ENCODE results near the gene ERC2.

The ERC2 gene

DNA sequence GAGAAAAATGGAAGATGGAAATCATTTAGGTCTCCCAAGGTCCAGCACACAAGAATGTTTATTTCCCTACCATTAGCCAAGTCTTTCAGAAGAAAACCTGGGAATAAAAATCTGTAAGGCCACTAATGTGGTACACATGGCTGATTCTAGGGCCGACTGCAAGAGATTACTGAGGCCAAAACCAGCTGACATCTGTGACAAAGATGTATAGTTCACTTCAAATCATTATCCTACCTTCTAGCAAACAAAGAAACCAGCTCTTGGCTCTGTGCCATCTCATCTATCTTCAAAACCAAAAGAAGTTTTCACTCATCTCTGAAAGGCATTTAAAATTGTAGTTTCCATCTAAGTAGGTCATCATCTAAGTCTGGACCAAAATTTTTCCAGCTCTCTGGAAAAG lies 43.9 kb downstream of the ERC2 start:
- no peak overlapping the region for H3K9ac ChIP-seq (ENCODE audit: low read length)
- H3K36me3 ChIP-seq (ENCODE audit: control insufficient read depth, insufficient read depth, low read length, severe bottlenecking): no peaks in the 10 kb centered on the region
- no peaks in the 10 kb centered on the region for H3K4me1 ChIP-seq (ENCODE audit: control insufficient read depth, insufficient read depth, low read length)
- no peaks in the 10 kb centered on the region for H3K9me3 ChIP-seq (ENCODE audit: control insufficient read depth, low read length)
- H3K4me3 ChIP-seq (ENCODE audit: low read length): no peak overlapping the region
- H3K27me3 ChIP-seq (replicated peaks; ENCODE audit: control insufficient read depth, insufficient read depth, low read length): no peaks in the 10 kb centered on the region
- no peak for DNase-seq (ENCODE audit: low read depth)

GRCh38 chr3:56423661-56424099 lies 44.6 kb downstream of the ERC2 start:
- Histone ChIP-seq H3K4me3 (ENCODE audit: low read length) (no peak overlapping the region), H3K27me3 (replicated peaks; ENCODE audit: control insufficient read depth, insufficient read depth, low read length) (no peaks in the 10 kb centered on the region), H3K9ac (ENCODE audit: low read length) (no peak overlapping the region), H3K36me3 (ENCODE audit: control insufficient read depth, insufficient read depth, low read length, severe bottlenecking) (no peaks in the 10 kb centered on the region), H3K4me1 (ENCODE audit: control insufficient read depth, insufficient read depth, low read length) (no peaks in the 10 kb centered on the region), H3K9me3 (ENCODE audit: control insufficient read depth, low read length) (no peaks in the 10 kb centered on the region)
- DNase-seq (ENCODE audit: low read depth): peak; percentile 6

DNA sequence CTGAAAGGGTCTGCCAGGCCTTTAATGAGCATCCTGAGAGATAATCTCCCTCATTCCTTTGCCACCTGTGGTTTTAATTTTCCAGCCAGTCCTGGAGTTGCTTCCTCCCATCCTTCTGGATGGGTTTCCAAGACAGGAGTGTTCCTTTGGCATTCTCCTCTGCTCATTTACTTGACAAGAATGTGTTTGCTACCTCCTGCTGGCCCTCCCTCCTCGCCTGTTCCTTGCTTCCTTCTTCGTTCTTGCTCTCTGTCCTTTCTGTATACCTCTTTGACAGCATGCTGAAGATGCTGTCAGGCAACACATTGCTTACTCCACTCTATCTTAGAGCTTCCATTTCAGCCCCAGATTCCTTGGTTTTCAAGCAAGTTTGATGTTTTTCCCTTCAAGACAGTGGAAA lies 46.0 kb downstream of the ERC2 start:
- Histone ChIP-seq H3K9me3 (ENCODE audit: control insufficient read depth, low read length) (no peaks in the 10 kb centered on the region), H3K27me3 (replicated peaks; ENCODE audit: control insufficient read depth, insufficient read depth, low read length) (no peaks in the 10 kb centered on the region), H3K4me1 (ENCODE audit: control insufficient read depth, insufficient read depth, low read length) (no peaks in the 10 kb centered on the region), H3K9ac (ENCODE audit: low read length) (no peak overlapping the region), H3K36me3 (ENCODE audit: control insufficient read depth, insufficient read depth, low read length, severe bottlenecking) (no peaks in the 10 kb centered on the region), H3K4me3 (ENCODE audit: low read length) (no peak overlapping the region)
- no peak for DNase-seq (ENCODE audit: low read depth)

- Histone ChIP-seq H3K36me3 (ENCODE audit: control insufficient read depth, insufficient read depth, low read length, severe bottlenecking) (no peaks in the 10 kb centered on the region), H3K4me1 (ENCODE audit: control insufficient read depth, insufficient read depth, low read length) (no peaks in the 10 kb centered on the region), H3K27me3 (replicated peaks; ENCODE audit: control insufficient read depth, insufficient read depth, low read length) (no peaks in the 10 kb centered on the region), H3K9ac (ENCODE audit: low read length) (no peak overlapping the region), H3K9me3 (ENCODE audit: control insufficient read depth, low read length) (no peaks in the 10 kb centered on the region), H3K4me3 (ENCODE audit: low read length) (no peak overlapping the region)
- no peak for DNase-seq (ENCODE audit: low read depth)
Measured at GRCh38 chr3:56421205-56421604, 47.1 kb downstream of the ERC2 start.

DNA sequence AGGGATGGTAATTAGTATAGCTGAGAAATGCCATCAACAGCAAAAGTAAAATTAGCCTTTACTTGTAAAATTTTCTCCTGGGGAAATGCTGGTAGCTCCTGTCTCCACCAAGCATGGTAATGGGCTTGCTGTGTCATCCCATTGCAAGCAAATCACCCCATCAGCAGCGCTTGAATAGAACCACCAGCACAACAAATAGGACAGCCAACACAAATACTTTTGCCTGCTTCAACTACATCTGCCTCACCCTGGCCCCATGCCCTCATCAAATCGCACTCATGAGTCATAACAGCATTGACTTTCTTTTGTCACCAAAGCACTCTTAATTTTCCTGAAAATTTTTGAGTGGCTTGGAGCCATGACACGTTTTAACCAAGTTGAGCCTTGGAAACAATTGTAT lies 52.6 kb downstream of the ERC2 start:
- H3K36me3 ChIP-seq (ENCODE audit: control insufficient read depth, insufficient read depth, low read length, severe bottlenecking): no peaks in the 10 kb centered on the region
- DNase-seq (ENCODE audit: low read depth): no peak
- H3K4me1 ChIP-seq (ENCODE audit: control insufficient read depth, insufficient read depth, low read length): no peaks in the 10 kb centered on the region
- no peaks in the 10 kb centered on the region for H3K27me3 ChIP-seq (replicated peaks; ENCODE audit: control insufficient read depth, insufficient read depth, low read length)
- H3K9me3 ChIP-seq (ENCODE audit: control insufficient read depth, low read length): no peaks in the 10 kb centered on the region
- no peak overlapping the region for H3K4me3 ChIP-seq (ENCODE audit: low read length)
- no peak overlapping the region for H3K9ac ChIP-seq (ENCODE audit: low read length)

- H3K9me3 ChIP-seq (ENCODE audit: control insufficient read depth, low read length): no peaks in the 10 kb centered on the region
- H3K36me3 ChIP-seq (ENCODE audit: control insufficient read depth, insufficient read depth, low read length, severe bottlenecking): no peaks in the 10 kb centered on the region
- no peak overlapping the region for H3K9ac ChIP-seq (ENCODE audit: low read length)
- H3K4me1 ChIP-seq (ENCODE audit: control insufficient read depth, insufficient read depth, low read length): no peaks in the 10 kb centered on the region
- H3K4me3 ChIP-seq (ENCODE audit: low read length): no peak overlapping the region
- no peaks in the 10 kb centered on the region for H3K27me3 ChIP-seq (replicated peaks; ENCODE audit: control insufficient read depth, insufficient read depth, low read length)
- DNase-seq (ENCODE audit: low read depth): no peak
Measured at GRCh38 chr3:56413911-56414310, 54.4 kb downstream of the ERC2 start.

GRCh38 chr3:56411166-56411565 lies 57.1 kb downstream of the ERC2 start:
- Histone ChIP-seq H3K4me1 (ENCODE audit: control insufficient read depth, insufficient read depth, low read length) (no peaks in the 10 kb centered on the region), H3K27me3 (replicated peaks; ENCODE audit: control insufficient read depth, insufficient read depth, low read length) (peaks cover 10% of the 10 kb centered on the region)
- DNase-seq (ENCODE audit: low read depth): no peak

GRCh38 chr3:56410576-56410975 lies 57.7 kb downstream of the ERC2 start:
- Histone ChIP-seq H3K36me3 (ENCODE audit: control insufficient read depth, insufficient read depth, low read length, severe bottlenecking) (no peaks in the 10 kb centered on the region), H3K9ac (ENCODE audit: low read length) (no peak overlapping the region), H3K9me3 (ENCODE audit: control insufficient read depth, low read length) (no peaks in the 10 kb centered on the region), H3K27me3 (replicated peaks; ENCODE audit: control insufficient read depth, insufficient read depth, low read length) (peaks cover 10% of the 10 kb centered on the region), H3K4me3 (ENCODE audit: low read length) (no peak overlapping the region), H3K4me1 (ENCODE audit: control insufficient read depth, insufficient read depth, low read length) (no peaks in the 10 kb centered on the region)
- no peak for DNase-seq (ENCODE audit: low read depth)

More at GRCh38 chr3:56411166-56411565, 57.1 kb downstream of the ERC2 start:
- Histone ChIP-seq H3K9ac (ENCODE audit: low read length) (no peak overlapping the region), H3K36me3 (ENCODE audit: control insufficient read depth, insufficient read depth, low read length, severe bottlenecking) (no peaks in the 10 kb centered on the region), H3K4me3 (ENCODE audit: low read length) (no peak overlapping the region), H3K9me3 (ENCODE audit: control insufficient read depth, low read length) (no peaks in the 10 kb centered on the region)

DNA sequence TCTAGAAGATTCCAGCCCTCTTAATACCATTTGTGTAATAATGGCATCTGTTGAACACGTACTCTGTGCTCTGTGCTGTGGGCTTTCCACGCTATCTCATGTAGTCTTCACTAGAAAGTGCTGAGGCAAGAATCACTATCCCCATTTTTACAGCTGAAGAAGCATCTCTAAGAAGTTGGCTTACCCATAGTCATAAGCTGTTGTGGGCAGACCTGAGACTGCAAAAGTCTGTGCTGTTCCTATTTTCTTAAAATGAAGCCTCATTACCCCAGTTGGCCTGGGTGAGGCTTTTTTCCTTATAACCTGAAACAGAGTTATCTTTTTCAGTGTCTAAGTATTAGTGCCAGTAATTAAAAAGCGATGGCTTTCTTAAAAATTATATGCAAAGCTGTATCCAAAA lies 58.5 kb downstream of the ERC2 start:
- Histone ChIP-seq H3K9me3 (ENCODE audit: control insufficient read depth, low read length) (no peaks in the 10 kb centered on the region), H3K9ac (ENCODE audit: low read length) (no peak overlapping the region), H3K36me3 (ENCODE audit: control insufficient read depth, insufficient read depth, low read length, severe bottlenecking) (no peaks in the 10 kb centered on the region), H3K27me3 (replicated peaks; ENCODE audit: control insufficient read depth, insufficient read depth, low read length) (peaks cover 10% of the 10 kb centered on the region), H3K4me1 (ENCODE audit: control insufficient read depth, insufficient read depth, low read length) (no peaks in the 10 kb centered on the region), H3K4me3 (ENCODE audit: low read length) (no peak overlapping the region)
- no peak for DNase-seq (ENCODE audit: low read depth)

- H3K36me3 ChIP-seq (ENCODE audit: control insufficient read depth, insufficient read depth, low read length, severe bottlenecking): no peaks in the 10 kb centered on the region
- H3K27me3 ChIP-seq (replicated peaks; ENCODE audit: control insufficient read depth, insufficient read depth, low read length): peaks cover 10% of the 10 kb centered on the region
- DNase-seq (ENCODE audit: low read depth): no peak
- H3K9ac ChIP-seq (ENCODE audit: low read length): no peak overlapping the region
- no peak overlapping the region for H3K4me3 ChIP-seq (ENCODE audit: low read length)
- no peaks in the 10 kb centered on the region for H3K9me3 ChIP-seq (ENCODE audit: control insufficient read depth, low read length)
- no peaks in the 10 kb centered on the region for H3K4me1 ChIP-seq (ENCODE audit: control insufficient read depth, insufficient read depth, low read length)
Measured at GRCh38 chr3:56408761-56409196, 59.5 kb downstream of the ERC2 start.

- Histone ChIP-seq H3K4me1 (ENCODE audit: control insufficient read depth, insufficient read depth, low read length) (no peaks in the 10 kb centered on the region), H3K27me3 (replicated peaks; ENCODE audit: control insufficient read depth, insufficient read depth, low read length) (peaks cover 10% of the 10 kb centered on the region), H3K9ac (ENCODE audit: low read length) (no peak overlapping the region), H3K4me3 (ENCODE audit: low read length) (no peak overlapping the region), H3K36me3 (ENCODE audit: control insufficient read depth, insufficient read depth, low read length, severe bottlenecking) (no peaks in the 10 kb centered on the region), H3K9me3 (ENCODE audit: control insufficient read depth, low read length) (no peaks in the 10 kb centered on the region)
- no peak for DNase-seq (ENCODE audit: low read depth)
Measured at GRCh38 chr3:56406826-56407515, 61.3 kb downstream of the ERC2 start.

DNA sequence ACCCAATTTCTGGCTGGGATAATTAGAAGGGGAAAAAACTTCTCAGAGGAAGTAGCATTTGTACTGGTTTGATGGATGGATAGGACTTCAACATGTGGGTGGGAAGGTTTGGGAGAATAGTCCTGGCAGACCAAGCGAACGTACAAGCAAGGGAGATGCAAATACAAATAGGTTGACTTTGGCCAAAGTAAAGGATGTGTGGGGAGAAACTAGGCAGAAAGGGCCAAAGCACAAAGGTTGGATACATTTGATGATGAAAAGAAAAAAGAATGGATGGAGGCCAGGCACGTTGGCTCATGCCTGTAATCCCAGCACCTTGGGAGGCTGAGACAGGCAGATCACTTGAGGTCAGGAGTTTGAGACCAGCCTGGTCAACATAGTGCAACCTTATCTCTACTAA lies 63.4 kb downstream of the ERC2 start:
- Histone ChIP-seq H3K27me3 (replicated peaks; ENCODE audit: control insufficient read depth, insufficient read depth, low read length) (peaks cover 10% of the 10 kb centered on the region), H3K9ac (ENCODE audit: low read length) (no peak overlapping the region), H3K9me3 (ENCODE audit: control insufficient read depth, low read length) (no peaks in the 10 kb centered on the region), H3K36me3 (ENCODE audit: control insufficient read depth, insufficient read depth, low read length, severe bottlenecking) (no peaks in the 10 kb centered on the region), H3K4me3 (ENCODE audit: low read length) (no peak overlapping the region), H3K4me1 (ENCODE audit: control insufficient read depth, insufficient read depth, low read length) (no peaks in the 10 kb centered on the region)
- no peak for DNase-seq (ENCODE audit: low read depth)

All from adipocyte (in vitro differentiated cells).